ENCODE data around the gene AOAH.

Gene AOAH

DNA sequence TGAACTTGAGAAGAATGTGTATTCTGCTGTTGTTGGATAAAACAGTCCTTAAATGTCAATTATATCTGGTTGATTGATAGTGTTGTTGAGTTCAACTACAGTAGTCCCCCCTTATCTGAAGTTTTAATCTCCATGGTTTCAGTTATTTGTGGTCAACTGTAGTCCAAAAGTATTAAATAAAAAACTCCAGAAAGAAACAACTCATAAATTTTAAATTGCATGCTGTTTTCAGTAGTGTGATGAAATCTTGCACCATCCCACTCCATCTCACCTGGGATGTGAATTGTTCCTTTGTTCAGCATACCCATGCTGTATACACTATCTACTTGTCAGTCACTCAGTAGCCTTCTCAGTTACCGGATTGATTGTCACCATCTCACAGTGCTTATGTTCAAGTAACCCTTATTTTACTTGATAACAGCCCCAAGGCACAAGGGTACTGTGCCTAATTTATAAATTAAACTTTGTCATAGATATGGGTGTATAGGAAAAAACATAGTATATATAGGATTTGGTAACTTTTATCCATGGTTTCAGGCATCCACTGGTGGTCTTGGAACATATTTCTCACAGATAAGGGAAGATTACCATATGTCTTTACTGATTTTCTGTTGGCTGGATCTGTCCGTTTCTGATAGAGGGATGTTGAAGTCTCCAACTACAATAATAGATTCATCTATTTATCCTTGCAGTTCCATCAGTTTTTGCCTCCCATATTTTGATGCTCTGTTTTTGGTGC lies 57.1 kb downstream of the AOAH start:
- no peak for DNase-seq (ENCODE audit: low read depth)
- TF ChIP-seq, protein P1, sequence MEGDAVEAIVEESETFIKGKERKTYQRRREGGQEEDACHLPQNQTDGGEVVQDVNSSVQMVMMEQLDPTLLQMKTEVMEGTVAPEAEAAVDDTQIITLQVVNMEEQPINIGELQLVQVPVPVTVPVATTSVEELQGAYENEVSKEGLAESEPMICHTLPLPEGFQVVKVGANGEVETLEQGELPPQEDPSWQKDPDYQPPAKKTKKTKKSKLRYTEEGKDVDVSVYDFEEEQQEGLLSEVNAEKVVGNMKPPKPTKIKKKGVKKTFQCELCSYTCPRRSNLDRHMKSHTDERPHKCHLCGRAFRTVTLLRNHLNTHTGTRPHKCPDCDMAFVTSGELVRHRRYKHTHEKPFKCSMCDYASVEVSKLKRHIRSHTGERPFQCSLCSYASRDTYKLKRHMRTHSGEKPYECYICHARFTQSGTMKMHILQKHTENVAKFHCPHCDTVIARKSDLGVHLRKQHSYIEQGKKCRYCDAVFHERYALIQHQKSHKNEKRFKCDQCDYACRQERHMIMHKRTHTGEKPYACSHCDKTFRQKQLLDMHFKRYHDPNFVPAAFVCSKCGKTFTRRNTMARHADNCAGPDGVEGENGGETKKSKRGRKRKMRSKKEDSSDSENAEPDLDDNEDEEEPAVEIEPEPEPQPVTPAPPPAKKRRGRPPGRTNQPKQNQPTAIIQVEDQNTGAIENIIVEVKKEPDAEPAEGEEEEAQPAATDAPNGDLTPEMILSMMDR (conservative IDR thresholded peaks at IDR 0.05; ENCODE audit: low read length) = no peak
- H3K4me3 ChIP-seq (ENCODE audit: low read length) = no peak overlapping the region

DNA sequence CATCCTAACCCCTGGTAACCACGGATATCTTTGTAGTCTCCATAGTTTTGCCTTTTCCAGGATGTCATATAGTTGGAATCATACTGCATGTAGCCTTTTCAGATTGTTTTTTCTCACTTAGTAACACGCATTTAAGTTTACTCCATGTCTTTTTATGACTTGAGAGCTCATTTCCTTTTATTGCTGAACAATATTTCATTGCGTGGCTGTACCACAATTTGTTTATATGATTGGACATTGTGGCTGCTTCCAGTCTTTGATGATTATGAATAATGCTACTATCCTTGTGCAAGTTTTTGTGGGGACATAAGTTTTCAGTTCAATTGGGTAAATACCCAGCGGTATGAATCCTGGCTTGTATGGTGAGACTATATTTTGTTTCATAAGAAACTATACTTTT lies 60.8 kb downstream of the AOAH start:
- TF ChIP-seq, protein P1 (conservative IDR thresholded peaks at IDR 0.05; ENCODE audit: low read length) = no peak
- no peak for DNase-seq (ENCODE audit: low read depth)
- H3K4me3 ChIP-seq (ENCODE audit: low read length) = no peak overlapping the region

DNA sequence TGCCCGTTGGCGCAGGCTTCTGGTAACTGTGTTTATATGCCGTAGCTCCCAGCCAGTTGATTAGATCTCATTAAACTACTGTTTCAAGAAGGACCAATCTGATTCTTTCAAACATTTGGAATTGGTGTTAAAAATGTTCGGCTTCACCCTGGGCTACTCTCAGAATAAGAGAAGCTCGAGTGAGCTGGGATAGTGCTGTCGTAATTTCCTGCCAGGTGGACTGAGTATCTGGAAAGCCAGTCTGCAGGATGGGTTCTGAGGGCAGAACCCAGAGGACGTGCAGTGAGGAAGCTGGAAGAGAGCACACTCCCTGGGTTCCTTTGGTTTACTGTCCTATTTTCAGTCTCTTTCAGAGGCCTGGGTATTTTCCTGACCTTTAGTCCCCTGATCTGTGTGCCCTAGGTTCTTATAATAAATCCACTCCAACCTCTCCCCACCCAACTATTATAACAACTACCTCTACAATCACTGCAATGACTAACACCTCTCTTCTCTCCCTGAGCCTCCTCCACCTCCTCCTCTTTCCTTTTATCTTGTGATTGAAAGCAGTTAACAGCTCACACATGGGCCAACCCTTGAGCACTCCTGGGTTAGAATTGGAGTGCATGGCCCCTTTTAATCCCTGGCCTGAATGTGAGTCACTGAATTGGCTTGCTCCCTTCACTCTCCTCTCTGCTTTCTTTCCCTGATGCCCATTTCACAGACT lies 63.0 kb downstream of the AOAH start:
- TF ChIP-seq, protein P1 (conservative IDR thresholded peaks at IDR 0.05; ENCODE audit: low read length) = no peak
- no peak for DNase-seq (ENCODE audit: low read depth)
- no peak overlapping the region for H3K4me3 ChIP-seq (ENCODE audit: low read length)

DNA sequence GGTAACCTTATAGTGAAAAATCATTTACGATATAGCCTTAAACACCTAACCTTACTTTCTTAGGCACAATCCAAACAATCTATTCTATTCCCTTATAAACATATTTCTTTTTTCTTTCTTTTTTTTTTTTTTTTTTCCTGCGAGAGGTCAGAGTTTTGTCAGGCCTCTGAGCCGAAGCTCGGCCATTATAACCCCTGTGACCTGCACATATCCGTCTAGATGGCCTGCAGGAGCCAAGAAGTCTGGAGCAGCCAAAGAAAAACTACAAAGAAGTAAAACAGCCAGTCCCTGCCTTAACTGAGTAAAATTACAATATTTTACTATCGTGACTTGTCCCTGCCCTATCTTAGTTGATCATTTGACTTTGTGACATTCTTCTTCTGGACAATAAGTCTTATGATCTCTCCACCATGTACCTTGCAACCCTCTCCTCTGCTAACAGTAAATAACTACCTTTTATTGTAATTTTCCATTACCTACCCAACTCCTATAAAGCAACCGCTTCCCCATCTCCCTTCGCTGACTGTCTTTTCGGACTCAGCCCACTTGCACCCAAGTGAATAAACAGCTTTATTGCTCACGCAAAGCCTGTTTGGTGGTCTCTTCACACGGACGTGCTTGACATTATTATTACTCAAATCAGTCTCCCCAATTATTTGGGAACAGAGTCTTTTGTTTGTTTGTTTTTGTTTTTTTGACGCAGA lies 64.5 kb downstream of the AOAH start:
- no peak overlapping the region for H3K4me3 ChIP-seq (ENCODE audit: low read length)
- no peak for DNase-seq (ENCODE audit: low read depth)
- TF ChIP-seq, protein P1 (conservative IDR thresholded peaks at IDR 0.05; ENCODE audit: low read length) = no peak

DNA sequence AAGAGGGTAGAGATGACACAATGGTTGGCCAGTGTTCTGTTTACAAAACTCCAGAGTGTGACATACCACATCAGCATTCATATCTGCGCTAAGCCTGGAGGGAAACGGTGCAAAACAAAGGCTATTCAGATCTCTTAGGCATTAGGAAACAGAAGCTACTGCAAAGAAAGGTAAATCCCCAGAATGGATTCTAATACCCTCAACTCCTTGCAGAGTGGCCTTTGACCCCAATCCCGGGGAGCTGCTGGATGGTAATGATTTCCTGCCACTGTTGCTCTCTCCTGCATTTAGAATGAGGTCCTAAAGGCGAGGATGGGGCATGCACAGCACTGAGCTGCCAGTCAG lies 65.2 kb downstream of the AOAH start:
- peak; percentile 80 for DNase-seq (ENCODE audit: low read depth)
- H3K4me3 ChIP-seq (ENCODE audit: low read length) = no peak overlapping the region
- TF ChIP-seq, protein P1 (conservative IDR thresholded peaks at IDR 0.05; ENCODE audit: low read length) = no peak

DNA sequence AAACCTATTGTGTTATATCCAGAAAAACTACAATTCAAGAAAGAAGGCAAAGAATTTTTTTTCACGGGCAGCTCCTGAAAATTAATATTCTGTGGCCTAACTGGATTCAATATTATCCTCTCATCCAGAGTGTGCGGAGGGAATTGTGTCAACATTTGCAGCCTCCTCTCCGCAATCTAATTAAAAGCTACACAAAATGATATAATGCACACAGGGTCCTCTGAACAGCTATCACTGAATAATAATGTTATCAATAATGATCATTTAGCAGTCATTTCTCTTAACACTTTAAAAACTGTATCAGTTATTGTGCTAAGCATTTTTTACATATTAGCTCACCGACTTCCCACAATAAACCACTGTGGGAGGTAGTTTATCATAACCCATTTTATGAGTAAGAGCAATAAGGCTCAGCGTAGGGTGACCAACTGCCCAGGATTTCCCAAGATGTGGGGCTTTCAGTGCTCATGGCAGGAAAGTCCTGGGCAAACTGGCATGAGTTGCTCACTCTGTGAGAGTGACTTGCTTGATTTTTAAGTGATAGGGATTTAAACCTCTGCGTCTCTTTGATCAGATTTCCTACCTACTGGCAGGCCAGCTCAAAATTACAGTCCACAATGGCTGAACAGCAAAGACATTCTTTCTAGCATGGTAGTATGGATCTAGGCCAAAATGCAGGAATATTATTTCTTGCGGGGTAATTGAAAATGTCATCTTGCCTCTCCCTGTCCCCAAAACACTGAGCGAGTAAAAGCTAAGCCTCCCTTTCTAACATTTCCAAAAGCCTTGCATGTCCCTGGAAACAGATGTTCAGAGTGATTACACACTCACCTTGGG lies 65.7 kb downstream of the AOAH start:
- DNase-seq (ENCODE audit: low read depth) = peak; percentile 78
- H3K4me3 ChIP-seq (ENCODE audit: low read length) = no peak overlapping the region
- TF ChIP-seq, protein P1 (conservative IDR thresholded peaks at IDR 0.05; ENCODE audit: low read length) = no peak

Measured in AG10803 (cell line).